Activated CD8-positive, alpha-beta memory T cell treated with anti-CD3 and anti-CD28 coated beads, Interleukin-2, amount 50 U/mL, for 1 hour (primary cell): ENCODE measurements around the gene SLC23A3.

Source experiments
- DNase-seq: peaks from one replicate; pipeline ENCODE4 v3.0.0-alpha.2; 2020; ENCODE audit errors: extremely low read depth

The SLC23A3 gene, protein sequence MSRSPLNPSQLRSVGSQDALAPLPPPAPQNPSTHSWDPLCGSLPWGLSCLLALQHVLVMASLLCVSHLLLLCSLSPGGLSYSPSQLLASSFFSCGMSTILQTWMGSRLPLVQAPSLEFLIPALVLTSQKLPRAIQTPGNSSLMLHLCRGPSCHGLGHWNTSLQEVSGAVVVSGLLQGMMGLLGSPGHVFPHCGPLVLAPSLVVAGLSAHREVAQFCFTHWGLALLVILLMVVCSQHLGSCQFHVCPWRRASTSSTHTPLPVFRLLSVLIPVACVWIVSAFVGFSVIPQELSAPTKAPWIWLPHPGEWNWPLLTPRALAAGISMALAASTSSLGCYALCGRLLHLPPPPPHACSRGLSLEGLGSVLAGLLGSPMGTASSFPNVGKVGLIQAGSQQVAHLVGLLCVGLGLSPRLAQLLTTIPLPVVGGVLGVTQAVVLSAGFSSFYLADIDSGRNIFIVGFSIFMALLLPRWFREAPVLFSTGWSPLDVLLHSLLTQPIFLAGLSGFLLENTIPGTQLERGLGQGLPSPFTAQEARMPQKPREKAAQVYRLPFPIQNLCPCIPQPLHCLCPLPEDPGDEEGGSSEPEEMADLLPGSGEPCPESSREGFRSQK

DNA sequence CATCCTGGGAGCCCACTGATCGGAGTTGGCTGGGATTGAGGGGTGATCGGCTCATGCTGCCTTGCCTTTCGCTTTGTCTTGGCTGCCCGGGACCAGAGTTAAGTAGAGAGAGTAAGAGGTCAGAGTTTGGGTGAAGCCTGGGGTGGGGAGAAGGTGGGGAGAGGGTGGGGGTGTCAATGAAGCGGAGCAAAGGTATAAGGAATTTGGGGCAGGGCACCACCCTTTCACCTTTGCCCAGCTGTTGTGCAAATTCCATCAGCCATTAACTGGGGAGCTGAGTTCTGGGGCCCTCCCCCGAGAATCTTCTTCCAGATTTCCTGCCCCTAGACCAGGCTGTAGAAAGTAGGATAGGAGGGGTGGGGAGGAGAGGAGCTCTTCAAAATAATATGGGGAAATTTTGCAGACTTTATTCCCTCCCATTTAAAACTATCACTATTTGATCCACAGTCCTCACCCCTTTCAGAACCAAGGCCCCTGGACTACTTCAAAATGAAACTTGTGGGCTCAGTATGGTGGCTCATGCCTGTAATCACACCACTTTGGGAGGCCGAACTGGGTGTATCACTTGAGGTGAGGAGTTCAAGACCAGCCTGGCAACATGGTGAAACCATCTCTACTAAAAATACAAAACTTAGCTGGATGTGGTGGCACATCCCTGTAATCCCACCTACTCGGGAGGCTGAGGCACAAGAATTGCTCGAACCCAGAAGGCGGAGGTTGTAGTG, at the start of gene SLC23A3:
Gene SLC23A3, minus strand, starts transcription at position 100 of the 725 bp plus-strand sequence. Its CDS starts 45 bp downstream, at position 55.
- no peak for DNase-seq

DNA sequence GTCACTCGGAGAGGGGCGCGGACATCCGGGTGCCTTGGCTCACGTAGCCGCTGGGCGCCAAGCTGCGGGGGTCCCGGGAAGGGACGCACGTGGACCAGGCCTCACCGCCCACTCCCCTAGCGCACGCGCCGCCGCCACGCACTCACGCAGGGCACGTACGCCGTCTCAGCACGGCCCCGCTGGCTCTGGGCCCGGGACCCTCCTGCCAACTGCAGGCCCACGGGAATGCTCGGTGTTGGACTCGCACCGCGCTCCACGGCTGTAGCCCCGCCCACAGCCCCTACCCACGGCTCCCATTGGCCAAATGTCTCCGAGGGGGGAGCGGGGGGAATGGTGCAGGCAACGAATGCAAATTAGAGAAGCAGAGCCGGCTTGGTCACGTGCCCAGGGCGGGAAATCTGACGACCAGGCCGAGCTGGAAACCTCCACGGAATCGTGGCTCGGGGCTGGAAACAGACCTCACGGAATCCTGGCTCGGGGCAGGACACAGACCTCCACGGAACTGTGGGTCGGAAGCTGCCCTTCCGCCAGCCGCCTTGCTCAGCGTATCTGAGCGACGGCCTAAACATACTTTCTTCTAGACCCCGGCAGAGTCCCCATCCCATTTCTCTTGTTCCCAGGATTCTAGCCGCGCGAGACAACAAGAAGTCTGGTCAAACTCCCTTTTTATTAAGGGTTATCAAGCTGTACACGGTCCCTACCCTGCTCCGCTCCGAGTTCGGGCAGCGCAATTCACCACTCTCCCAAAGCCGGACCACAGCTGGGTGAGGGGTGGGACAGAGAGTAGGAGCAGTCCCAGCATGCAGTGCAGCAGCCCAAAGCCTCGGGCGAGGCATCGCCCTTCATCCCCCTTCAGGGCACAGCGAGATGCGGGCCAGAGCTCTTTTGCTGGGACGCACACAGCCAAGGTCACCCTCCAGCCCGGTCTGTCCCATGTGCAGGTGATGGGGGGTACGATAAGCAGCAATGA, 49.2 kb upstream of the SLC23A3 start, which contains the start of gene ABCB6:
Gene ABCB6, minus strand, starts transcription at position 227 of the 970 bp plus-strand sequence. CDS start 285 bp downstream, outside the sequence.
- peak; percentile 71 for DNase-seq

DNA sequence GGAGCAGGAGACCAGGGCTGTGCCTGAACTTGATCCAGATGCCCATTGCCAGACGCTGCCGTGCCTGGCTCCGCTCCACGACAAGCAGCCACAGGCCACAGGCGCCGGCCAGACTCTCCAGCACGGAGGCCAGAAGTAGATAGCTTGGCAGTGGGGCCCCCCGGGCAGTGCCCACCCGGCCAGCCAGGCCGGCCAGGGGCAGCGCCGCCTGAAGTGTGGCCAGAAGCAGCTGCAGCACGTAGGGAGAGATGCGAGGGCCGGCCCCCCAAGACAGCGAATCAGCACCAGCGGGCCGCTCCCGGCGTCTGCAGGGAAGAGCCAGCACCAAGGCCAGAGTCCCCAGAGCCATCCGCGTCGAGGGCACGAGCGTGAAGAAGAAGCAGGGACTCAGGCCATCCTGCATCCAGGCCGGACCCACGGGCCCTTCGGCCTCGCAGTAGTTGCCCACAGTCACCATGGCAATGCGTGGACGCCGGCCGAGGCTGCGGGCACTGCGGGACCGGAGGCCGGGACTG, 48.4 kb upstream of the SLC23A3 start:
- DNase-seq: no peak

DNA sequence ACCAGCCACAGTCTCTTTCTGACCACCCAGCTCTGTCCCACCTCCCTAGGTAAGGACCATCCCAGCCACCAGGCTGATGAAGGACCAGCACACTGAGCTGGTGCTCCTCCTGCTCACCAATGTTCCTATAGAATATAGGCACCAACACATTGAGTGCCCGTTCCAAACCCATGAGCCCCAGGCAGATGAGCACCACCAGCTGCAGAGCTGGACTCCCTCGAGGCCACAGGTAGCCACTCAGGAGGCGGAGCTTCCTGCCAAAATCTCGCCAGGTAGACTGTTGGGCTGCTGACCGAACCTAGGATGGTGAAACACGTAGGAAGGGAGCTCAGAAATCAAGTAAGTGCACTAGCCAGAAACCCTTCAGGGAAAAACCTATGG, 46.7 kb upstream of the SLC23A3 start:
- DNase-seq: no peak

DNA sequence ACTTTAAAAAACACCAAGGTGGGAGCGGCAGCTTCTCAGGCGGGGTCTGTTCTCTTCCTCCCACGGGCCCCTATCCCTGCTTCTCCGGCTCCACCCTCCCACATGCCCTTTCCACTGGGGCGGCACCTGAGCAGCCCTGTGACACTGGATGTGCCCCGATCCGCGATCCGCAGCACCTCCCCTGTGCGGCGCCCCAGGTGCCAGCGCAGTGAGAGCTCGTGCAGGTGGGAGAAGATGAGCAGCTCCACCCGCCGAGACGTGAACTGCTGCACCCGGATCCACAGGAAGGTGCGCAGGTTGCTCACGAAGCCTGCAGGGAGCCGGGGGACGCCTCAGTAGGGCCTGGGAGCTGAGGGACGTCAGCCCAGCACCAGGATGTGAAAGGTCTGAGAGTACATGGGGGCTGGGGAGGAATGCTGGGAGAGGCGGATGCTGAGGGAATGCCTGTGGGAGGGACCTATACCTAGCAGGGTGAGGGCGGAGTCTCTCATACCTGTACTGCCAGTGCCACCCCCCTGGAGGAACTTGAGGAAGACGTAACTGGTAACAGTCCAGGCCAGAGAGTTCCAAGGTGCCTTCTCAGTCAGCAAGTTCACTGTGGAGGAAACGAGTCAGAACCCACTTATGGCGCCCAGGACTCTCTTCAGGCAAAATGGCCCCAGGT, 46.2 kb upstream of the SLC23A3 start:
- no peak for DNase-seq

DNA sequence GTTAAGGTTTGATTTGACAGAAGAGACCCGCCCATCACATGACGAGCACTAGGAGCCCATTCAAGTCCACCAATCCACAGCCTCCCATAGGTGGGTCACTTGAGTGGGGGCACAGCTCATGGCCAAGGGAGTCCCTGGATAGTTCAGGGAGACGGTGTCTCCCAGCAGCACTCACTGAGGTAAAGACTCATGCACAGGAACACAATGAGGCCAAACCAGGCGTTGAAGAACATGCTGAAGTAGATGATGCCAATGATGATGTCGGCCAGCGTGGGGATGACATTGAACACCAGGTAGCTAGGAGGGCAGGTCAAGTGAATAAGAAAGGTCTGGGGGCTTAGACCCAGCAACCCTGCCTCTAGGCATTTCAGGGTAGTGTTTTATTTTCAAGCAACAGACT, 45.0 kb upstream of the SLC23A3 start:
- no peak for DNase-seq

DNA sequence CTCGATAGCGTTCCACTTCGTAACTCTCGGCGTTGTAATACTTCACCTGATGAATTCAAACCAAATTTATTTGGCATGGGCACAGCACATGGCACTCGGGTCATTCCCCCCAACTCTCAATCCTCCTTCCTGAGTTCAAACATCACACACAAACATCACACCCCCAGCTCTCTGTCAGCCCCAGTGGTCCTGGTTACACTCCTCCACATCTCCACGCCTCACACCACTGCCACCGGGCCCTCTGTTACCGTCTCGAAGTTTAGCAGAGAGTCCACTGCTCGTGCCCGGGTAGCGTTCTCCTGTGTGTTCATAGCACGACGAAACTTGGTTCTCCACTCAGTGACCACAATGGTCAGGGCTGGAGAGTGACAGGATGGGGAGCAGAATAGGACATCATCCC, 44.3 kb upstream of the SLC23A3 start:
- no peak for DNase-seq

DNA sequence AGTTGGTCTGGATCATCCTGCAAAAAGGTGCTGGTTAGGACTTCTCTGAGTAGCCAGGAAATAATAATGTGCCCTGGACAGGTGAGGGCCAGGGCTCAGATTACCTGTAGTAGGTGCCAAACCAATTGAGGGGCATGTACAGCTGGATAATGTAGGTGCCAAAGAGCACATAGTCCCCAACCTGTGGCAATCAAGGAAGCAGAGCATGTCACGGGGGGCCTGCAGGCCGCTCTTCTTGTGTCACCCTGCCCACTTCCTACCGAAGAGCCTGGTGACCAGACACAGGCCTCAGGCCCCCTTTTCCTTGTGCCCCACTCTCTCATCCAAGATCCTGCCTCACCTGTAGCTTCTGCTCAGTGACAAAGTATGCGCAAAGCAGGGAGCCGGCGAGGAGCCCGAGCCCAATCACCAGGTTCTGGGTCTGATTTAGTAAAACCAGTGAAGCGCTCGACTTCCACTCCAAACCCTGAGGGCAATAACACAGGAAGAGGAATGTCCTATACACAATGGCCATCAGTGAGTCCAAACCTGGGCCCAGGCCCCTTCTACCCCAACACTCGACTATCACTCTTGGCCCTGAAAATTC, 43.8 kb upstream of the SLC23A3 start:
- DNase-seq: no peak

DNA sequence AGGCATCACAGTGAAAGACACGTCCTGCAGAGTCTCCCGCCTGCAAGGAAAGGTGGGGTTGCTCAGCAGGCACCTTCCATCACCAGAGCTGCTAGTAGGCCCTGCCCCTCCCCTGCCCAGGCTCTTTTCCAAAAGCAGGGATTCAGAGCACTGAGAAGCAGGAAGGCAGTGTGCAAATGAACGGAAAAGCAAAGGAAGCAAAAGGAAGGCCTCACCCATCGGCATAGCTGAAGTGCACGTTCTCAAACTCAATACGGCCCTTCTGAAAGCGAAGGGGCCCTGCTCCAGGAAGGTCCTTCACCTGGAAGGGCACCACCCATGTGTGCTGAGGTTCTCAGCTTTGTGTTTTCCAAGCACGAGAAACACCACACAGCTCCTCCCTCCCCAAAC, 43.2 kb upstream of the SLC23A3 start:
- DNase-seq: no peak

DNA sequence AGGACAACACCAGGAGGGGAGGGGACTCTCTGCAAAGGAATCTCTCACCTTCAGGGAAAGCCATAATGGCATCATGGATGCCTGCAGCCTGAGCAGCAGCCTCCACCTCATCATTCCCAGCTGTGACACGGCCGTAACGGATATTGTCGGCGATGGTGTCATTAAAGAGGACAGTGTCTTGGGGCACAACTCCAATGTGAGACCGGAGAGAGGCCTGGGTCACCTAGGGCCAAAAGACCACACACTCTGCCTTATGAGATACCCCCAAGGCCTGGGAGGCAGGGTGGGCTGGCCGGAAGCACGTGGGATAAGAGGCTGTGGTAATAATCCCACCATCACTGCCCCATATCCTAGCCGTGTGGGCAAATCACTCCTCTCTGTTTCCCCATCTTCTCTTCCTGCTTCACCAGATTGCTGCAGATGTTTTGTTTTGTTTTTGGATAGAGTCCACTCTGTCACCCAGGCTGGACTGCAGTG, 41.1 kb upstream of the SLC23A3 start:
- DNase-seq: no peak

DNA sequence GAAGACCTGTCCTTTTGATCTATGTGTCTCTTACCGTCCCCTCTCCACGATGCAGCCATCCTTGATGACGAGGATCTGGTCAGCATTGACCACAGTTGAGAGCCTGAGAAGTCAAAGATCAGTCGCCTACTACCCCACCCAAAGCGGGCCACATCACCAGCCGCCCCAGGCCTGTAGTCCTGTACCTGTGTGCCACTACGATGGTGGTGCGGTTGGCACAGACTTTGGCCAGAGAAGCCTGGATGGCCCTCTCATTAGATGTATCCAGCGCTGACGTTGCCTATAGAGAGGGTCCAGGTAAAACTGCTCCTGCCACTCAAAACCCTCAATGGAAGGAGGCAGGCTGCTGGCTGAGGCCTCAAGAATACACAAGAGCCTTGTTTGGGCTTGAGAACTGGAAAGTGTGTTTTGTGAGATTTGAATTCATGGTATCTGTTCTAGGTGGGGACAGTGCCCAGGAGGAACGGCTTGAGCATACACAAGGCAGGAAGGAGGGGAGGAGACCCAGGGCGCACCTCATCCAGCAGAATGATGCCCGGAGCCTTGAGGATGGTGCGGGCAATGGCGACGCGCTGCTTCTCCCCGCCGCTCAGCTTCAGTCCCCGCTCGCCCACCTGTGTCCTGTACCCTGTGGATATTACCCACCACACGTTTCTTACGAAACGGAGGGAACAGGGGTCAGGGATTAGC, 40.5 kb upstream of the SLC23A3 start:
- no peak for DNase-seq

DNA sequence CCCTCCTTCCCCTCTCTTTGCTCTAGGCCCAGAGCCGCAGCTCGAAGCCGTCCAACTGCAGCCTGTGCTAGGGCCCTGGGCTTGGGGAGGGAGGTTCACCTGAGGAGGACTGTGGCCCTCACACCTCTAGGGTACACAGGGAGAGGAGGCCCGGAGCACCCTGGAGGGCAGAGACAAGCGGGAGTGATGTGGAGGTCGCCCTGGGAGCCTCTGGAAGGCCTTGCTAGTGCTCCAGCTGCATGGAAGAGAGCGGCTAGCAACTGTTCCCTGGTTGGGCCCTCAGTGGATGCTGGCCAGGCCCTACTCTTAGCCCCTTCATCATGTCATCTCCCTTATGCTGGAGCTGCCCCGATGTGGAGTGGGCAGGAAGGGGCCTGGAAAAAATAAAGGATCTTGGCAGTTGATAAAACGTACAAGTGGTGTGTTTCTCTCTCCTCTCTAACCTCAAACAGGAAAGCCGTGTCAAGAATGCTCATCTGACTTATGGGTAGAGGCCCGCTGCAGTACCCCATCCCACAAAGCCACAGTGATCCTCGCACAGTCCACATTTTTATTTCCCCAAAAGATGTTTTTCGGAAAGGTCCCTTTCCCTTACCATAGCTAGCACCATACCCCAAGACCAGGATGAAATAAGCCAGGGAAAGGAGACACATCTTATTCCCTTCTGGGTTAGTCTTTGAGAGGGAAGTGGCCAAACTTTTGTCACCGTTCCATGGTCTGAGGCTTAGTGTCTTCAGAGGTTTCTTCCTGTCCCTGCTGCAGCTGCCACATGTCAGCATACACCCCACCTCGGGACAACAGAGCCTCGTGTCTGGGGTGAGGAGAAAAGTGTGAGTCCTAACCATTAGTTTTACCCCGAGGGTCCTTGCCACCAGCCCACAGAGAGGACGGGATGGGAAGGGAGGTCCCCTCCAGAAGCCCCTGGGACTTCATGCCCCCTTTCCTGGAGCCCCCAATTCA, 39.7 kb upstream of the SLC23A3 start:
- DNase-seq: no peak

DNA sequence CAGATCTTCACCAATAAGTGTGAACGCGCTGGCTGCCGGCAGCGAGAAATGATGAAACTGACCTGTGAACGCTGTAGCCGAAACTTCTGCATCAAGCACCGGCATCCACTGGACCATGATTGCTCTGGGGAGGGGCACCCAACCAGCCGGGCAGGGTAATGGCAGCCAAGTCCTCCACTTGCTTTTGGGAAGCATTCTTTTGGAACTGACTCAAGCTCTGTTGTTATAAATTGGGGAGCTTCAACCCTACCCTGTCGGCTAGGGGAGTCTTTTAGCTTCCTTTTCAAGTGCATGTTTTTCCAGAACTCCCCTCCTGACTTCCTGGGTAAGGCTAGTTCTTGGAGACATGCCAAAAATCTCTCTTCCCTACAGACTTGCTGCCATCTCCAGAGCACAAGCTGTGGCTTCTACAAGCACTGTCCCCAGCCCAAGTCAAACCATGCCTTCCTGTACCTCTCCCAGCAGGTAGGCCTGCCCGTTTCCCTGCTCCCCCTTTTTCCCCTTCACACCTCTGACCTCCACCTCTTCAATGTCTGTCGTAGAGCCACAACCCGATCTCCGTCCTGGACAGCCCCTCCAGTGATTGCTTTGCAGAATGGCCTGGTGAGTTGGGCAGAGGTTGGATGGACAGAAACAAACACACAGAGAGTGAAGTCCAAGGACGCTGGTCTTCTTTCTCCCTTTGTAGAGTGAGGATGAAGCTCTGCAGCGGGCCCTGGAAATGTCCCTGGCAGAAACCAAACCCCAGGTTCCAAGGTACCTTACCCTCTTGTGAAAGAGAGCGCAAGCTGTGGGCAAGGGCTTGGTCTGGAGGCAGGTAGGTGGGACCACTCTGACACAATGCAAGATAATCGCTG, 38.3 kb upstream of the SLC23A3 start:
- DNase-seq: no peak

DNA sequence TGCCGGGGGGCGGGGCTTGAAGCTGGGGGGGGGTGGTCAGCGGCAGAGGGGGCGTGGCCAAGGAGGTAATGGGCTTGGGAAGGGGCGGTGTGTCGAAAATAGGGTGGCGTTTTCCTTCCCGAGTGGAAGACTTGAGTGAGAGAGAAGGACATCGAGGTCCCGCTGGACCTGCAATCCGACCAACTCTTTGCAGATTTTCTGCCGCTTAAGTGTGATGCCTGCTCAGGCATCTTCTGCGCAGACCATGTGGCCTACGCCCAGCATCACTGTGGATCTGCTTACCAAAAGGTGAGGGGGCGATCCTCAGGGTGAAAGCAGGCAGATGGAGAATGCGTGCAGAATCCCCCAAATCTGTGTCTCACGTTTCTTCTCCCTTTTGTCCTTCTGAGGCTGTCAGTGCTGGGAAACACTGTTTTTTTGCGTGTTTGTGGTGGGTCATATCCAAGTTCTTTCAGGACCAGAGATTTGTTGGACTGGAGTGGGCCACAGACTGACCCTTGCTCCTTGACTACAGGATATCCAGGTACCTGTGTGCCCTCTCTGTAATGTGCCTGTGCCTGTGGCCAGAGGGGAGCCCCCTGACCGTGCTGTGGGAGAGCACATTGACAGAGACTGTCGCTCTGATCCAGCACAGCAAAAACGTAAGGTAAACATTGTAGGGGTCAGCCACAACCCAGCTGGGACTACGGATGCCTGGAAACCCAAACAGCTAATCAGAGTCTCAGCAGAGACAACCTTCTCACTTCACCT, 37.5 kb upstream of the SLC23A3 start:
- no peak for DNase-seq

DNA sequence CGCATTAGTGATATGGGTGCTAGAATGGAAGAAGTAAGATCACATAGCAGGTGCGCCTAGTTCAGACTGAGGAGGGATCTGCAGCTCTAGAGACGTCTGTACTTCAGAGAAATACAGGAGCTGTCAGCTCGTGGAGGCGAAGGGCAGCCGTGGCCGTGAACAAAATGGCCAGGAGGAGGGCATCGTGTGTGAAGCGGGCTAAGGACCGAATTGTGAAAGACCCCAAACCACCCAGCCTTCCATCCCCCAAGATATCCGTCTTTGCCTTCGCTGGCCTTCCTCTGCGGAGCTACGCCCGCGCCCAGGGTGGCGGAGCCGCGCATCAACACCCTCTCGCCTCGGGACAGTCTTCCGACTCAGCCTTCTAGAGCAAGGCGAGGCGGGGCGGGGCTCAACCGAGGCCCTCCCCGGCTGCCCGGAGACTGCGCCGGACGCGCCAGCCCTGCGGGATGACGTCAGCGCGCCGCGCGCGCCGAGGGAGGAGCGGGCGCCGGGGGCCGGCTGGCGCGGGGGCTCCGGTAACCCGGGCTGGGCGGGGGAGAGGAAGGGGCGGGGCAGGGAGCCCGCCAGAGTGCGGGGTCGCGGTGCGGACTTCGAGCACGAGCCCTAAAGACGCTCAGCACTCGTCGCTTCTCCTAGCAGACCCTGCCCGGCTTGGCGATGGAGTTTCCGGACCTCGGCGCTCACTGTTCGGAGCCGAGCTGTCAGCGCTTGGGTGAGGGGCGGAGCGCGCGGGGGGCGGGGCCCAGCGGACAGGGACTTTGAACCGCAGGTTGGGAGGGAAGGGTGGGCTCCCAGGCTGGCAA, 36.7 kb upstream of the SLC23A3 start, which contains the start of gene ZFAND2B:
Gene ZFAND2B, plus strand, starts transcription at position 455 of the 806 bp plus-strand sequence. Its CDS starts 206 bp downstream, at position 661.
- peak; percentile 87 for DNase-seq

DNA sequence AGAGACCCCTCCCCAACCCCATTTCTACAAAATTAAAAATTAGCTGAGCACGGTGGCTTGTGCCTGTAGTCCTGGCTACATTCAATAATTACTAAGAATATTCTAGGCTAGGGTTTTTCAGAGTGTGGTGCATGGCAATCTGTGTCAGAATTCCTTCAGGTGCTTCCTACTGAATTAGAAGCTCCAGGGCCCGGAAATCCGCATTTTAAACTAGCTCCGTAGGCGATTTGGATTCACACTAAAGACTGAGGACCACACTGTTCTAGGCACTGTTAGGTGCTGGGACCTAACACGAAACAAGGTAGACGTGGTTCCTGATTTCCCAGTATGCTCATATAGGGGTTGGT, 36.1 kb upstream of the SLC23A3 start:
- no peak for DNase-seq
